ENCODE measurements around the gene SLC51A. TPM values are rescaled to one million over a fixed set of nuclear protein-coding genes. Genes with fewer than 3 reads are reported as not detected.
"Not testable (repeated sequence)": the region's sequence is repeated elsewhere in the genome, so short reads cannot be mapped to it uniquely, and the experiment has no call there.

Gene SLC51A
- total RNA-seq, 1 donor: not detected

DNA sequence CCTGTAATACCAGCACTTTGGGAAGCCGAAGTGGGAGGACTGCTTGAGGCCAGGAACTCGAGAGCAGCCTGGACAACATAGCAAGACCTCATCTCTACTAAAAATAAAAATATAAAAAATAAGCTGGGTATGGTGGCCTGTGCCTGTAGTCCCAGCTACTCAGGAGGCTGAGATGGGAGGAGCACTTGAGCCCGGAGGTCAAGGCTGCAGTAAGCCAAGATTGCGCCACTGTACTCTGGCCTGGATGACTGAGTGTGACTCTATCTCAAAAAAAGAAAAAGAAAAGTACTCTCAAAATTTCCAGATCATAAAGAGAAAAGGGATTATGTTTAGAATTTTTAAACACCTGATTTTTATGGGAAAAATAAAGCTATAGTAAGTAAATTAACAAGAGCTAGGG lies 24.1 kb downstream of the SLC51A start:
- Histone ChIP-seq H2AFZ (ENCODE audit: low read length) (no peak overlapping the region), H3K36me3 (ENCODE audit: insufficient read depth, low read length) (peaks cover 56% of the 10 kb centered on the region), H3K9me3 (ENCODE audit: low read depth, low read length) (no peaks in the 10 kb centered on the region), H3K79me2 (ENCODE audit: insufficient read depth, low read length) (no peaks in the 10 kb centered on the region), H3K27me3 (ENCODE audit: insufficient read depth, low read length) (no peaks in the 10 kb centered on the region), H3K4me1 (ENCODE audit: insufficient read depth, low read length) (no peaks in the 10 kb centered on the region), H3K4me2 (ENCODE audit: insufficient read depth, low read length) (no peak overlapping the region), H3K4me3 (ENCODE audit: insufficient read depth, low read length) (no peak overlapping the region), H4K20me1 (ENCODE audit: insufficient read depth, low read length) (no peaks in the 10 kb centered on the region), H3K27ac (ENCODE audit: low read depth, low read length) (no peak overlapping the region)
- DNase-seq (ENCODE audit: insufficient read length, low spot score, missing footprints): no peak
- TF ChIP-seq, protein P1, sequence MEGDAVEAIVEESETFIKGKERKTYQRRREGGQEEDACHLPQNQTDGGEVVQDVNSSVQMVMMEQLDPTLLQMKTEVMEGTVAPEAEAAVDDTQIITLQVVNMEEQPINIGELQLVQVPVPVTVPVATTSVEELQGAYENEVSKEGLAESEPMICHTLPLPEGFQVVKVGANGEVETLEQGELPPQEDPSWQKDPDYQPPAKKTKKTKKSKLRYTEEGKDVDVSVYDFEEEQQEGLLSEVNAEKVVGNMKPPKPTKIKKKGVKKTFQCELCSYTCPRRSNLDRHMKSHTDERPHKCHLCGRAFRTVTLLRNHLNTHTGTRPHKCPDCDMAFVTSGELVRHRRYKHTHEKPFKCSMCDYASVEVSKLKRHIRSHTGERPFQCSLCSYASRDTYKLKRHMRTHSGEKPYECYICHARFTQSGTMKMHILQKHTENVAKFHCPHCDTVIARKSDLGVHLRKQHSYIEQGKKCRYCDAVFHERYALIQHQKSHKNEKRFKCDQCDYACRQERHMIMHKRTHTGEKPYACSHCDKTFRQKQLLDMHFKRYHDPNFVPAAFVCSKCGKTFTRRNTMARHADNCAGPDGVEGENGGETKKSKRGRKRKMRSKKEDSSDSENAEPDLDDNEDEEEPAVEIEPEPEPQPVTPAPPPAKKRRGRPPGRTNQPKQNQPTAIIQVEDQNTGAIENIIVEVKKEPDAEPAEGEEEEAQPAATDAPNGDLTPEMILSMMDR (IDR thresholded peaks at IDR 0.05; ENCODE audit: extremely low read depth, low read depth, low read length): no peak

DNA sequence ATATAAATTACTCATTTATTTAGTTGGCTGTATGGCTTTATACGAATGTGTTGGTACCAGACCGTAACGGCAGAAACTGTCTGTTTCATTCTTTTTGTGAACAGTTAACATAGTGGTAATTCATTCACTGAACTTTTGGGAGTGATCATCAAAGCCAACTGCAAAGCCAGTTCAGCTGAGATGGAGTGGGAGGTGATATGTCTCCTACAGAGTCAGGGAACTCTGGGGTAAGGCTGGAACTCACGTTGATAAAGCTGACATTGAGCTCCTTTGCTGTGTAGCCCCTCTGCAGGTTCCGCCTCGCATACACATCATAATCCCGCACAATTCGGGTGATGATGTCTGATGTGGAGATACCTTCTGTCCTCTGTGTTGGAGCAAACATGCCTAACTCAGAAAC lies 25.4 kb downstream of the SLC51A start:
- Histone ChIP-seq H2AFZ (ENCODE audit: low read length) (no peak overlapping the region), H3K36me3 (ENCODE audit: insufficient read depth, low read length) (peaks cover 59% of the 10 kb centered on the region), H3K79me2 (ENCODE audit: insufficient read depth, low read length) (no peaks in the 10 kb centered on the region), H3K9me3 (ENCODE audit: low read depth, low read length) (no peaks in the 10 kb centered on the region), H3K4me1 (ENCODE audit: insufficient read depth, low read length) (no peaks in the 10 kb centered on the region), H3K4me2 (ENCODE audit: insufficient read depth, low read length) (no peak overlapping the region), H3K27ac (ENCODE audit: low read depth, low read length) (no peak overlapping the region), H4K20me1 (ENCODE audit: insufficient read depth, low read length) (no peaks in the 10 kb centered on the region), H3K27me3 (ENCODE audit: insufficient read depth, low read length) (no peaks in the 10 kb centered on the region), H3K4me3 (ENCODE audit: insufficient read depth, low read length) (no peak overlapping the region)
- TF ChIP-seq, protein P1 (IDR thresholded peaks at IDR 0.05; ENCODE audit: extremely low read depth, low read depth, low read length): no peak
- DNase-seq (ENCODE audit: insufficient read length, low spot score, missing footprints): no peak

DNA sequence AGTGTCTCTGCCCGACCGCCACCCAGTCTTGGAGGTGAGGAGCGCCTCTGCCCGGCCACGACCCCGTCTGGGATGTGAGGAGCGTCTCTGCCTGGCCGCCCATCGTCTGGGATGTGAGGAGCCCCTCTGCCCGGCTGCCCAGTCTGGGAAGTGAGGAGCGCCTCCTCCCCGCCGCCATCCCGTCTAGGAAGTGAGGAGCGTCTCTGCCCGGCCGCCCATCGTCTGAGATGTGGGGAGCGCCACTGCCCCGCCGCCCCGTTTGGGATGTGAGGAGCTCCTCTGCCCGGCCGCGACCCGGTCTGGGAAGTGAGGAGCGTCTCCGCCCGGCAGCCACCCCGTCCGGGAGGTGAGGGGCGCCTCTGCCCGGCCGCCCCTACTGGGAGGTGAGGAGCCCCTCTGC lies 27.8 kb downstream of the SLC51A start:
- H3K27ac ChIP-seq (ENCODE audit: low read depth, low read length); H3K27me3 ChIP-seq (ENCODE audit: insufficient read depth, low read length); H3K4me3 ChIP-seq (ENCODE audit: insufficient read depth, low read length); DNase-seq (ENCODE audit: insufficient read length, low spot score, missing footprints); H3K4me1 ChIP-seq (ENCODE audit: insufficient read depth, low read length); H4K20me1 ChIP-seq (ENCODE audit: insufficient read depth, low read length); H2AFZ ChIP-seq (ENCODE audit: low read length); H3K4me2 ChIP-seq (ENCODE audit: insufficient read depth, low read length); H3K9me3 ChIP-seq (ENCODE audit: low read depth, low read length): not testable (repeated sequence)
- peaks cover 44% of the 10 kb centered on the region for H3K36me3 ChIP-seq (ENCODE audit: insufficient read depth, low read length)
- peaks cover 12% of the 10 kb centered on the region for H3K79me2 ChIP-seq (ENCODE audit: insufficient read depth, low read length)

DNA sequence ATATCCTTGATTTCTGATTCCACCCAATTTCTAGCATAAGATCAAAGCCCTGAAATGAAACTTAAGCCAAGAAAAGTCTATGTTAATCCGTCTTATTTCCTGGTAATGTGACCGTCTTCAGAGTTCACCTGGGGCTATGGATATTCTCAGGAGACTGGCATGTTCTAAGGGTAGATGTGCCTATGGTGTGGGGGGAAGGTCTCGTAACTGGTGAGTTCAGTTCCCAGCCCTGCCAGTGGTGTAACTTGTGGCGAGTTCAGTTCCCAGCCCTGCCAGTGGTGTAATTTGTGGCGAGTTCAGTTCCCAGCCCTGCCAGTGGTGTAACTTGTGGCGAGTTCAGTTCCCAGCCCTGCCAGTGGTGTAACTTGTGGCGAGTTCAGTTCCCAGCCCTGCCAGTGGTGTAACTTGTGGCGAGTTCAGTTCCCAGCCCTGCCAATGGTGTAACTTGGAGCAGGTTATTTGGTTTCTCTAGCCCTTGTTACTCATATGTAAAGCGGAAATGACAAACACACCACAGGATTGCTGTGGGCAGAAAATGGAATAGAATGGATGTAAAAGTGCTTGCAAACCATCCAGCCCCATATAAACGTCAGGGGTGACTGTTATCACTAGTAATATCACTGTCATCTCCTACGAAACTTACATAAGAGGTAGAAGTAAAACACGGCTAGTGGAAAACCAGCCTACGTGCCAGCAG lies 30.4 kb downstream of the SLC51A start:
- Histone ChIP-seq H2AFZ (ENCODE audit: low read length) (no peak overlapping the region), H3K27ac (ENCODE audit: low read depth, low read length) (peak overlapping the region; percentile 54), H3K4me2 (ENCODE audit: insufficient read depth, low read length) (no peak overlapping the region), H3K9me3 (ENCODE audit: low read depth, low read length) (no peaks in the 10 kb centered on the region), H3K4me3 (ENCODE audit: insufficient read depth, low read length) (no peak overlapping the region), H4K20me1 (ENCODE audit: insufficient read depth, low read length) (peaks cover 8% of the 10 kb centered on the region), H3K79me2 (ENCODE audit: insufficient read depth, low read length) (peaks cover 28% of the 10 kb centered on the region), H3K4me1 (ENCODE audit: insufficient read depth, low read length) (peaks cover 7% of the 10 kb centered on the region), H3K36me3 (ENCODE audit: insufficient read depth, low read length) (peaks cover 31% of the 10 kb centered on the region), H3K27me3 (ENCODE audit: insufficient read depth, low read length) (no peaks in the 10 kb centered on the region)
- DNase-seq (ENCODE audit: insufficient read length, low spot score, missing footprints): peak; percentile 97
- TF ChIP-seq, protein P1 (IDR thresholded peaks at IDR 0.05; ENCODE audit: extremely low read depth, low read depth, low read length): no peak
